ENCODE measurements around the gene TOMM6.

TOMM6 gene

GRCh38 chr6:41787219-41787917 lies at the start of gene TOMM6:
Gene TOMM6 (plus strand): TSS chr6:41787694. CDS start chr6:41787698, 4 bp downstream.
- Histone ChIP-seq H3K9ac (ENCODE audit: low read depth, low read length) (peak within 1 kb of the TSS; percentile 98), H3K27me3 (ENCODE audit: insufficient read depth, low read length) (peaks cover 38% of the 10 kb centered on the region), H3K4me3 (ENCODE audit: low read length) (peak within 1 kb of the TSS; percentile 97), H3K27ac (ENCODE audit: low read length) (peak within 1 kb of the TSS; percentile 69), H3K36me3 (ENCODE audit: insufficient read depth, low read depth, low read length) (peaks cover 36% of the 10 kb centered on the region), H3K4me1 (ENCODE audit: insufficient read depth, low read length) (0 out of 2 replicates have a peak, but pooled peaks cover 3% of the 10 kb centered on the region), H3K9me3 (ENCODE audit: insufficient read depth, low read depth, low read length) (no peaks in the 10 kb centered on the region)

- H3K4me1 ChIP-seq (ENCODE audit: insufficient read depth, low read length) = peaks cover 4% of the 10 kb centered on the region; the same call in 1 of the 2 replicates
- H3K9me3 ChIP-seq (ENCODE audit: insufficient read depth, low read depth, low read length) = no peaks in the 10 kb centered on the region
- H3K27me3 ChIP-seq (ENCODE audit: insufficient read depth, low read length) = no peaks in the 10 kb centered on the region
- no peaks in the 10 kb centered on the region for H3K36me3 ChIP-seq (ENCODE audit: insufficient read depth, low read depth, low read length)
- H3K9ac ChIP-seq (ENCODE audit: low read depth, low read length) = no peak overlapping the region
- no peak overlapping the region for H3K4me3 ChIP-seq (ENCODE audit: low read length)
- no peak overlapping the region for H3K27ac ChIP-seq (ENCODE audit: low read length)
Measured at GRCh38 chr6:41739041-41739440, 48.5 kb upstream of the TOMM6 start.

DNA sequence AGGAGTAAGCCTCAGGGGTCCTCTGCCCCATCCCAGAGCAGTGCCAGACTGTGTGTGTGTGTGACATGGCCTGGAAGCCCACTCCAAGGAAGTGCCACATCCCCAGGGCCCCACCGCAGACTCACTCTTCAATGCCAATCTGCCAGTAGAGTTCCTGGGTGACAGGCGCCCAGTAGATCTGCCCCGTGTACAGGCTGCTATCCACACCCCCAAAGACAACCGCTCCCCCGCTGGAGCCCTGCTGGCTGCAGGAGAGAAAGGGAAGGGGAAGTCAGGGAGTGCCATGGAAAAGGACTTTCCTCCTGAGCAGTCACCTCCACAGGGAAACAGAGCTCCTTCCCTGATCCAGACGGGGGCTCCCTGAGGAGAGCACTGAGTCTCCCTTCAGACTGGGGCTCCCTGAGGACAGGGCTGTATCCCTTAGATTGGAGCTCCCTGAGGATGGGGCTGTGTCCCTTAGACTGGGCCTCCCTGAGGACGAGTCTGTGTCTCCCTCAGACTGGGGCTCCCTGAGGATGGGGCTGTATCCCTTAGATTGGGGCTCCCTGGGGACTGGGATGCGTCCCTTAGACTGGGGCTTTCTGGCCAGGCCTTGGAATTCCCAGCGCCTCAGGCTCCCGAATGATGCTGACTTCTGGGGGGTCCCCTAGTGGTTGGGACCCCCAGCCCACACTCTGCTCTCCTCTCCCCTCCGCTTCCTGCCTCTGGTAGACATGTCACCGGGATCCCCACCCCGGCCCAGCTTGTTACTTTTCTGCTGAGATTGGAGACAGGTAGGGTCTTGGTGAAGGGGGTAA lies 46.9 kb upstream of the TOMM6 start:
- Histone ChIP-seq H3K4me3 (ENCODE audit: low read length) (no peak overlapping the region), H3K27me3 (ENCODE audit: insufficient read depth, low read length) (no peaks in the 10 kb centered on the region), H3K4me1 (ENCODE audit: insufficient read depth, low read length) (peaks cover 4% of the 10 kb centered on the region; the same call in 1 of the 2 replicates), H3K9ac (ENCODE audit: low read depth, low read length) (no peak overlapping the region), H3K27ac (ENCODE audit: low read length) (no peak overlapping the region), H3K9me3 (ENCODE audit: insufficient read depth, low read depth, low read length) (no peaks in the 10 kb centered on the region), H3K36me3 (ENCODE audit: insufficient read depth, low read depth, low read length) (no peaks in the 10 kb centered on the region)

- no peaks in the 10 kb centered on the region for H3K4me1 ChIP-seq (ENCODE audit: insufficient read depth, low read length)
- no peaks in the 10 kb centered on the region for H3K9me3 ChIP-seq (ENCODE audit: insufficient read depth, low read depth, low read length)
Measured at GRCh38 chr6:41741625-41742490, 45.6 kb upstream of the TOMM6 start.

DNA sequence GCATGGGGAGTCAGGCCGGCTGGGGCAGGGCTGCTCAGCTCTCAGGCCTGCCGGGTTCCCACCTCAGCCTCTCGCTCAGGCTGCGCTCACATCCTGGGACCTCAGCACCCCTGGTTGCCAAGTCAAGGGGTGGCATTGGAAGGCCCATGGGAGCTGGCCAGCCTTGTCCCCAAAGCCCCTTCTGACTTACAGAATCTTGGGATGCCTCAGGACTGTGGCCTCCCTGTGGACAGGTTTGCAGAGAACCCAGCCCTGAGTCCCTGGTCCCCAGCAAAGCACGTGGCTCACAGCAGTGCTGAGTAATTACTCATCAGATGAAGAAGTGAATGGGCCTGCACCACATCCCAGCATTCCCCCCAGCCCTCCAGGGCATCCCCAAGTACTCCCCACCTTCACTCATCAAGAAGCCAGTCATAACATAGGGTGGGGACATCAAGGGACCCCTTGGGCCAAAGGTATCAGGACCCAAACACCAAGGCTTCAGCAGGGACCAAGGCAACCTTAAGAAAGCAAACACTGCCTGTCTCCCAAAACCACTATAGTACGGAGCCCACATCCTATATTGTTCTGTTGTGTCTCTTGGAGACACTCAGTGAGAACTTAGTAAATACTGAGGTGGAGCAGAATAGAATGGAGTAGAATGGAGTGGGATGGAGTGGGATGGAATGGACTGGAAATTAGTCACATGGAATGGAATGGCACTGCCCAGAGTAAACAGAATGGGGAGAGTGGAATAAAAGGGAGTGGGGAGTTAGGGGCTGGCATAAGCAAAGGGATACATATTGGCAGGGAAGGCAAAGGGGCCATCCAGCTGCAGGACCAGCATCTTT lies 43.9 kb upstream of the TOMM6 start:
- H3K4me1 ChIP-seq (ENCODE audit: insufficient read depth, low read length) = no peaks in the 10 kb centered on the region

More at GRCh38 chr6:41741625-41742490, 45.6 kb upstream of the TOMM6 start:
- H3K36me3 ChIP-seq (ENCODE audit: insufficient read depth, low read depth, low read length) = no peaks in the 10 kb centered on the region
- no peak overlapping the region for H3K9ac ChIP-seq (ENCODE audit: low read depth, low read length)
- no peak overlapping the region for H3K27ac ChIP-seq (ENCODE audit: low read length)
- no peaks in the 10 kb centered on the region for H3K27me3 ChIP-seq (ENCODE audit: insufficient read depth, low read length)
- H3K4me3 ChIP-seq (ENCODE audit: low read length) = no peak overlapping the region

GRCh38 chr6:41744236-41744787 lies 43.2 kb upstream of the TOMM6 start:
- H3K9ac ChIP-seq (ENCODE audit: low read depth, low read length) = no peak overlapping the region
- no peaks in the 10 kb centered on the region for H3K27me3 ChIP-seq (ENCODE audit: insufficient read depth, low read length)
- no peaks in the 10 kb centered on the region for H3K36me3 ChIP-seq (ENCODE audit: insufficient read depth, low read depth, low read length)
- no peak overlapping the region for H3K27ac ChIP-seq (ENCODE audit: low read length)
- H3K9me3 ChIP-seq (ENCODE audit: insufficient read depth, low read depth, low read length) = no peaks in the 10 kb centered on the region
- no peak overlapping the region for H3K4me3 ChIP-seq (ENCODE audit: low read length)
- H3K4me1 ChIP-seq (ENCODE audit: insufficient read depth, low read length) = no peaks in the 10 kb centered on the region

More for the DNA sequence above, 43.9 kb upstream of the TOMM6 start:
- no peaks in the 10 kb centered on the region for H3K36me3 ChIP-seq (ENCODE audit: insufficient read depth, low read depth, low read length)
- no peak overlapping the region for H3K9ac ChIP-seq (ENCODE audit: low read depth, low read length)
- no peak overlapping the region for H3K4me3 ChIP-seq (ENCODE audit: low read length)
- no peaks in the 10 kb centered on the region for H3K27me3 ChIP-seq (ENCODE audit: insufficient read depth, low read length)
- H3K27ac ChIP-seq (ENCODE audit: low read length) = no peak overlapping the region
- no peaks in the 10 kb centered on the region for H3K9me3 ChIP-seq (ENCODE audit: insufficient read depth, low read depth, low read length)

DNA sequence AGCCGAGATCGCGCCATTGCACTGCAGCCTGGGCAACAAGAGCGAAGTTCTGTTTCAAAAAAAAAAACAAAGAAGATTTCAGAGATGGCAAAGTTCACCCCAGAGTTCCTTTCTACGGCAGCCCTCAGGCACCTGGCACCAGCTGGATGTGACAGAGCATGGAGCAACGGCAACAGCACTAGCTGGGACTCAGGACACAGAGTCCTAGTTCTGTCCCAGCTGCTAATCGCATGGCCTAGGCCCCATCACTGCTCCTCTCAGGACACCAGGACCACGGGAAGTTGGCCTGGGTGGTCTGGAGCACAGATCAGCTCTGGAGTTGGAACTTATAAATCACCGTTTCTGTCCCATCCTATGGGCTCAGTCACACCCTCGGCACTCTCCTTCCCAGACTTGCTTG lies 41.4 kb upstream of the TOMM6 start:
- Histone ChIP-seq H3K9ac (ENCODE audit: low read depth, low read length) (no peak overlapping the region), H3K4me3 (ENCODE audit: low read length) (no peak overlapping the region), H3K27me3 (ENCODE audit: insufficient read depth, low read length) (no peaks in the 10 kb centered on the region), H3K36me3 (ENCODE audit: insufficient read depth, low read depth, low read length) (no peaks in the 10 kb centered on the region), H3K4me1 (ENCODE audit: insufficient read depth, low read length) (no peaks in the 10 kb centered on the region), H3K9me3 (ENCODE audit: insufficient read depth, low read depth, low read length) (no peaks in the 10 kb centered on the region), H3K27ac (ENCODE audit: low read length) (no peak overlapping the region)

- no peak within 1 kb of the TSS for H3K27ac ChIP-seq (ENCODE audit: low read length)
- H3K27me3 ChIP-seq (ENCODE audit: insufficient read depth, low read length) = no peaks in the 10 kb centered on the region
- no peaks in the 10 kb centered on the region for H3K9me3 ChIP-seq (ENCODE audit: insufficient read depth, low read depth, low read length)
- no peak within 1 kb of the TSS for H3K9ac ChIP-seq (ENCODE audit: low read depth, low read length)
- no peaks in the 10 kb centered on the region for H3K36me3 ChIP-seq (ENCODE audit: insufficient read depth, low read depth, low read length)
- no peaks in the 10 kb centered on the region for H3K4me1 ChIP-seq (ENCODE audit: insufficient read depth, low read length)
- H3K4me3 ChIP-seq (ENCODE audit: low read length) = no peak within 1 kb of the TSS
Measured at GRCh38 chr6:41747256-41748101, 40.0 kb upstream of the TOMM6 start, which contains the start of gene PGC. Gene PGC (minus strand): TSS chr6:41747397. CDS start chr6:41747334, 63 bp downstream.

- H3K27ac ChIP-seq (ENCODE audit: low read length) = no peak overlapping the region
- H3K4me1 ChIP-seq (ENCODE audit: insufficient read depth, low read length) = no peaks in the 10 kb centered on the region
- no peak overlapping the region for H3K4me3 ChIP-seq (ENCODE audit: low read length)
- H3K27me3 ChIP-seq (ENCODE audit: insufficient read depth, low read length) = no peaks in the 10 kb centered on the region
- no peaks in the 10 kb centered on the region for H3K36me3 ChIP-seq (ENCODE audit: insufficient read depth, low read depth, low read length)
- H3K9me3 ChIP-seq (ENCODE audit: insufficient read depth, low read depth, low read length) = no peaks in the 10 kb centered on the region
- H3K9ac ChIP-seq (ENCODE audit: low read depth, low read length) = no peak overlapping the region
Measured at GRCh38 chr6:41748102-41748477, 39.4 kb upstream of the TOMM6 start.

DNA sequence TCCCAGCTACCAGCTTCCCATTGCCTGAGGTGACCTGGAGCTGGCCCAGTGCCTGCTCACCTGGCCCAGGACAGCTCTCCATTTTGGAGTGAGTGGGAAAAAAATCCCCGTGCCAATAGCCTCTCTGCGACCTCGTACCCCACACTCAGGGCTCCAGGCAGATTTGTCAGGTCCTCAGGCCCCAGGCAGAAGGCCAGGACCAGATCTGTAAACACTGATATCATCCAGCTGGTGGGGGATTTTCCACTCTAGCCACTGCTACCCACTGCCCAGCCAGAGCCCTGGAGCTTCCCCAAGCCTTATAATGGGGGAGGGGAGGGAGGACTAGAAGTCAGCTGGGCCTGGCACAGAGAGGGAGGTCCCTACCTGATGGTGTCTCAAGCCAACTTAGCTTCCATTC lies 39.0 kb upstream of the TOMM6 start:
- Histone ChIP-seq H3K4me3 (ENCODE audit: low read length) (no peak overlapping the region), H3K4me1 (ENCODE audit: insufficient read depth, low read length) (no peaks in the 10 kb centered on the region), H3K9me3 (ENCODE audit: insufficient read depth, low read depth, low read length) (no peaks in the 10 kb centered on the region), H3K9ac (ENCODE audit: low read depth, low read length) (no peak overlapping the region), H3K27ac (ENCODE audit: low read length) (no peak overlapping the region), H3K36me3 (ENCODE audit: insufficient read depth, low read depth, low read length) (no peaks in the 10 kb centered on the region), H3K27me3 (ENCODE audit: insufficient read depth, low read length) (no peaks in the 10 kb centered on the region)

All from iPS-20b (cell line).